Colonic mucosa (tissue), 4 donors: ENCODE data around the gene MEIS1. TPM values are rescaled to one million over a fixed set of nuclear protein-coding genes. Genes with fewer than 3 reads are reported as not detected.

Experiments used
- DNase-seq: peaks from one replicate; pipeline ENCODE4 v3.0.0-alpha.2; 2020
- H3K27ac ChIP-seq: fragments of 200-600 bp; one replicate; pipeline ENCODE4 v1.8.0; 2021
- H3K27me3 ChIP-seq: fragments of 200-600 bp; one replicate; pipeline ENCODE4 v1.8.0; 2021
- H3K36me3 ChIP-seq: fragments of 200-600 bp; one replicate; pipeline ENCODE4 v1.8.0; 2021
- H3K4me1 ChIP-seq: fragments of 200-600 bp; one replicate; pipeline ENCODE4 v1.8.0; 2021; ENCODE audit warnings: mild to moderate bottlenecking
- H3K4me3 ChIP-seq: fragments of 200-600 bp; one replicate; pipeline ENCODE4 v1.8.0; 2021
- H3K9ac ChIP-seq, 2 donors: one replicate each; pipeline ENCODE4 v1.7.0; 2013; ENCODE audit warnings: control low read depth in 2 of 2, low read depth in 2 of 2, low read length in 2 of 2
- H3K9me3 ChIP-seq: fragments of 200-600 bp; one replicate; pipeline ENCODE4 v1.8.0; 2021
- CTCF ChIP-seq: fragments of 200-600 bp; IDR thresholded peaks from one replicate; pipeline ENCODE4 v1.8.0; 2022; ENCODE audit warnings: antibody characterized with exemption, mild to moderate bottlenecking
- intact Hi-C: fragments of 100-400 bp; cut with DNase I; formaldehyde crosslinking; loops from one replicate; pipeline ENCODE4 v1.14.1; 2022
- total RNA-seq, 2 donors: library from RNA; stranded (reverse); fragmentation: NEBNext Ultra II Directional in 1 of 2; extraction: Animal tissue kit (Norgen Biotek cat#: 25700) in 1 of 2; gene quantifications; one replicate each; pipeline ENCODE4 v1.2.1, GENCODE V29; 2021
- donor health status: healthy.
- donor health status: DM: no; HTN: no; CAD: no.
- donor health status: DM: no; HTN: no; CAD: no.

MEIS1 gene
- total RNA-seq, 2 donors from 2014 or later, result 8.9 to 23.1 TPM

GRCh38 chr2:66455490-66455889 lies 20.6 kb downstream of the MEIS1 start:
- Histone ChIP-seq H3K9me3 (no peaks in the 10 kb centered on the region), H3K36me3 (no peaks in the 10 kb centered on the region), H3K4me3 (no peak overlapping the region), H3K4me1 (no peaks in the 10 kb centered on the region), H3K27me3 (no peaks in the 10 kb centered on the region), H3K9ac (no peak overlapping the region), H3K27ac (no peak overlapping the region)
- intact Hi-C loops, result no loop called here
- no peak for DNase-seq
- no peak for TF ChIP-seq CTCF

- Histone ChIP-seq H3K9me3 (no peaks in the 10 kb centered on the region), H3K4me3 (no peak overlapping the region), H3K36me3 (no peaks in the 10 kb centered on the region), H3K4me1 (no peaks in the 10 kb centered on the region), H3K27me3 (no peaks in the 10 kb centered on the region), H3K27ac (no peak overlapping the region), H3K9ac (no peak overlapping the region)
- intact Hi-C loops, result no loop called here
- no peak for TF ChIP-seq CTCF
- DNase-seq, result no peak
Measured at GRCh38 chr2:66456183-66457041, 21.5 kb downstream of the MEIS1 start.

GRCh38 chr2:66457545-66457944 lies 22.6 kb downstream of the MEIS1 start:
- Histone ChIP-seq H3K36me3 (no peaks in the 10 kb centered on the region), H3K4me1 (no peaks in the 10 kb centered on the region), H3K4me3 (no peak overlapping the region), H3K9me3 (no peaks in the 10 kb centered on the region), H3K27me3 (no peaks in the 10 kb centered on the region), H3K27ac (no peak overlapping the region), H3K9ac (no peak overlapping the region)
- intact Hi-C loops, result no loop called here
- DNase-seq, result no peak
- TF ChIP-seq CTCF, result no peak

GRCh38 chr2:66460031-66460430 lies 25.1 kb downstream of the MEIS1 start:
- Histone ChIP-seq H3K9me3 (no peaks in the 10 kb centered on the region), H3K4me1 (no peaks in the 10 kb centered on the region), H3K27me3 (no peaks in the 10 kb centered on the region), H3K4me3 (no peak overlapping the region), H3K36me3 (no peaks in the 10 kb centered on the region), H3K27ac (no peak overlapping the region), H3K9ac (no peak overlapping the region)
- intact Hi-C loops, result no loop called here
- DNase-seq, result no peak
- TF ChIP-seq CTCF, result no peak

GRCh38 chr2:66461001-66461663 lies 26.2 kb downstream of the MEIS1 start:
- intact Hi-C loops, result no loop called here
- no peak for DNase-seq
- no peaks in the 10 kb centered on the region for H3K27me3 ChIP-seq
- H3K4me1 ChIP-seq, result no peaks in the 10 kb centered on the region
- TF ChIP-seq CTCF, result no peak
- no peaks in the 10 kb centered on the region for H3K9me3 ChIP-seq
- no peak overlapping the region for H3K4me3 ChIP-seq
- no peaks in the 10 kb centered on the region for H3K36me3 ChIP-seq
- no peak overlapping the region for H3K9ac ChIP-seq
- H3K27ac ChIP-seq, result no peak overlapping the region
